Osteoblast (primary cell): ENCODE results near the gene APOBEC3C. TPM values are rescaled to one million over a fixed set of nuclear protein-coding genes. Genes with fewer than 3 reads are reported as not detected.
"Not testable (repeated sequence)": the region's sequence is repeated elsewhere in the genome, so short reads cannot be mapped to it uniquely, and the experiment has no call there.

Experiments
- DNase-seq: peaks from one replicate; pipeline ENCODE4 v3.0.0; 2011; ENCODE audit warnings: low spot score, mixed read lengths; ENCODE audit not compliant: insufficient read length; ENCODE audit errors: missing footprints
- H2AFZ ChIP-seq: 2 replicates; pipeline ENCODE4 v1.6.0; 2011; ENCODE audit warnings: mild to moderate bottlenecking, low read length
- H3K27ac ChIP-seq: 2 replicates; pipeline ENCODE4 v1.5.1; 2011; ENCODE audit warnings: mild to moderate bottlenecking, low read depth, low read length, moderate library complexity
- H3K27me3 ChIP-seq: 2 replicates; pipeline ENCODE4 v1.6.0; 2012; ENCODE audit warnings: mild to moderate bottlenecking, control low read depth, inconsistent platforms, low read length, moderate library complexity; ENCODE audit not compliant: insufficient read depth
- H3K36me3 ChIP-seq: 2 replicates; pipeline ENCODE4 v1.5.1; 2011; ENCODE audit warnings: mild to moderate bottlenecking, low read length, control low read depth, moderate library complexity; ENCODE audit not compliant: insufficient read depth
- H3K4me1 ChIP-seq: 2 replicates; pipeline ENCODE4 v1.5.1; 2011; ENCODE audit warnings: mild to moderate bottlenecking, low read length, control low read depth, moderate library complexity; ENCODE audit not compliant: insufficient read depth
- H3K4me2 ChIP-seq: 2 replicates; pipeline ENCODE4 v1.6.0; 2011; ENCODE audit warnings: mild to moderate bottlenecking, low read length; ENCODE audit not compliant: insufficient read depth
- H3K4me3 ChIP-seq: fragments of 200-600 bp; sonication (generic); 3 replicates; pipeline ENCODE4 v1.5.1; 2012; ENCODE audit warnings: mild to moderate bottlenecking, low read length, inconsistent platforms; ENCODE audit not compliant: insufficient read depth
- H3K79me2 ChIP-seq: 2 replicates; pipeline ENCODE4 v1.6.0; 2012; ENCODE audit warnings: mild to moderate bottlenecking, low read length, control low read depth, inconsistent platforms; ENCODE audit not compliant: insufficient read depth
- H3K9me3 ChIP-seq: 2 replicates; pipeline ENCODE4 v1.5.1; 2011; ENCODE audit warnings: low read depth, low read length, control low read depth
- H4K20me1 ChIP-seq: 2 replicates; pipeline ENCODE4 v1.6.0; 2012; ENCODE audit warnings: mild to moderate bottlenecking, low read length, control low read depth; ENCODE audit not compliant: insufficient read depth
- CTCF ChIP-seq: IDR thresholded peaks from 2 replicates; pipeline ENCODE4 v1.5.1; 2011; ENCODE audit warnings: mild to moderate bottlenecking, low read depth, low read length, moderate library complexity; ENCODE audit errors: extremely low read depth
- total RNA-seq: library from RNA; depleted of rRNA; stranded (reverse); fragments of >200 nt; gene quantifications from 2 replicates; pipeline ENCODE4 v1.2.3, GENCODE V29; 2012

APOBEC3C gene
- total RNA-seq, 1 donor = 16.6 TPM

GRCh38 chr22:38986629-38987028 lies 27.4 kb upstream of the APOBEC3C start:
- H3K4me3 ChIP-seq = no peak overlapping the region
- H4K20me1 ChIP-seq = no peaks in the 10 kb centered on the region
- no peak for DNase-seq

GRCh38 chr22:38987171-38987895 lies 26.7 kb upstream of the APOBEC3C start:
- Histone ChIP-seq H3K27me3 (no peaks in the 10 kb centered on the region), H4K20me1 (no peaks in the 10 kb centered on the region), H3K4me2 (no peak overlapping the region), H3K36me3 (no peaks in the 10 kb centered on the region), H3K27ac (no peak overlapping the region), H3K4me3 (no peak overlapping the region), H2AFZ (no peak overlapping the region), H3K4me1 (peaks cover 7% of the 10 kb centered on the region), H3K79me2 (no peaks in the 10 kb centered on the region), H3K9me3 (no peaks in the 10 kb centered on the region)
- no peak for DNase-seq
- no peak for TF ChIP-seq CTCF

More at GRCh38 chr22:38986629-38987028, 27.4 kb upstream of the APOBEC3C start:
- TF ChIP-seq CTCF = no peak
- peaks cover 12% of the 10 kb centered on the region for H3K4me1 ChIP-seq
- no peaks in the 10 kb centered on the region for H3K27me3 ChIP-seq
- H3K79me2 ChIP-seq = no peaks in the 10 kb centered on the region
- H3K9me3 ChIP-seq = no peaks in the 10 kb centered on the region
- no peak overlapping the region for H3K27ac ChIP-seq
- H2AFZ ChIP-seq = no peak overlapping the region
- no peaks in the 10 kb centered on the region for H3K36me3 ChIP-seq
- H3K4me2 ChIP-seq = no peak overlapping the region

- H3K79me2 ChIP-seq = no peaks in the 10 kb centered on the region
- no peaks in the 10 kb centered on the region for H3K9me3 ChIP-seq
- no peak for TF ChIP-seq CTCF
- H3K4me1 ChIP-seq = no peaks in the 10 kb centered on the region
- H3K4me2 ChIP-seq = no peak overlapping the region
- H2AFZ ChIP-seq = no peak overlapping the region
- H3K4me3 ChIP-seq = no peak overlapping the region
- H3K36me3 ChIP-seq = no peaks in the 10 kb centered on the region
- no peak for DNase-seq
- H3K27ac ChIP-seq = no peak overlapping the region
- H4K20me1 ChIP-seq = no peaks in the 10 kb centered on the region
- no peaks in the 10 kb centered on the region for H3K27me3 ChIP-seq
Observed at GRCh38 chr22:38989466-38989865, 24.6 kb upstream of the APOBEC3C start.

GRCh38 chr22:38992871-38993371 lies 21.1 kb upstream of the APOBEC3C start:
- not testable (repeated sequence) for H3K9me3 ChIP-seq, H3K4me2 ChIP-seq, DNase-seq, H3K4me1 ChIP-seq, H3K79me2 ChIP-seq, H4K20me1 ChIP-seq, H2AFZ ChIP-seq, H3K36me3 ChIP-seq, H3K27me3 ChIP-seq, H3K4me3 ChIP-seq, H3K27ac ChIP-seq
